NB4 (cell line): ENCODE data around the gene RYR2.

Source experiments
- DNase-seq: peaks from one replicate; pipeline ENCODE4 v3.0.0; 2010; ENCODE audit warnings: low read depth
- H3K4me3 ChIP-seq: one replicate; pipeline ENCODE4 v1.5.1; 2011; ENCODE audit warnings: mild to moderate bottlenecking, low read depth, low read length, moderate library complexity
- MYC ChIP-seq: IDR thresholded peaks from 2 replicates; pipeline ENCODE4 v1.6.1; 2011; ENCODE audit warnings: low read depth, low read length
- POLR2A ChIP-seq: IDR thresholded peaks from 2 replicates; pipeline ENCODE4 v1.6.1; 2011; ENCODE audit warnings: mild to moderate bottlenecking; ENCODE audit not compliant: insufficient read length; ENCODE audit errors: extremely low read depth
- TF ChIP-seq, protein P1 (sequence below): IDR thresholded peaks from 2 replicates; pipeline ENCODE4 v1.6.1; 2011; ENCODE audit warnings: low read depth, low read length
- TF ChIP-seq, protein P2 (sequence below): IDR thresholded peaks from one replicate; pipeline ENCODE4 v1.5.1; 2012; ENCODE audit warnings: low read depth, low read length

Gene RYR2

DNA sequence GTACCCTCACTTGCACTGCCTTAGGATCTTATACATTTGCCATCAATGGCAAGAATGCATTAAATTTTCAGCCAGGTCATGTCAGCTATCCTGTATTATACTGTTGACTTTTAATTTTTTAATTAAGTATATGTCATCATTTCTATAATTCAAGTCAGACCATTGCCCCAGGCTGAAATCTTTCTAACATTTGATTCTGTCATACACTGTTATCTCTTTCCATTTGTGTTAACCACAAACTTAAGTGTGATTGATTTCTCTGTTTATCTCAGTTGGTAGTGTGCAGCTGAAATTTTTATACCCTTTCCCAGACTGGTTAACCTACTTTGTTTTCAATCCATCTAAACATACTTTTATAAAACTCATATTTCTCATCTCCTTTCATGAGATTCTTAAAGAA, 695.5 kb downstream of the RYR2 start:
- DNase-seq = no peak
- TF ChIP-seq, protein P1, sequence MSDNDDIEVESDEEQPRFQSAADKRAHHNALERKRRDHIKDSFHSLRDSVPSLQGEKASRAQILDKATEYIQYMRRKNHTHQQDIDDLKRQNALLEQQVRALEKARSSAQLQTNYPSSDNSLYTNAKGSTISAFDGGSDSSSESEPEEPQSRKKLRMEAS = no peak
- TF ChIP-seq MYC = no peak
- TF ChIP-seq POLR2A = no peak
- TF ChIP-seq, protein P2, sequence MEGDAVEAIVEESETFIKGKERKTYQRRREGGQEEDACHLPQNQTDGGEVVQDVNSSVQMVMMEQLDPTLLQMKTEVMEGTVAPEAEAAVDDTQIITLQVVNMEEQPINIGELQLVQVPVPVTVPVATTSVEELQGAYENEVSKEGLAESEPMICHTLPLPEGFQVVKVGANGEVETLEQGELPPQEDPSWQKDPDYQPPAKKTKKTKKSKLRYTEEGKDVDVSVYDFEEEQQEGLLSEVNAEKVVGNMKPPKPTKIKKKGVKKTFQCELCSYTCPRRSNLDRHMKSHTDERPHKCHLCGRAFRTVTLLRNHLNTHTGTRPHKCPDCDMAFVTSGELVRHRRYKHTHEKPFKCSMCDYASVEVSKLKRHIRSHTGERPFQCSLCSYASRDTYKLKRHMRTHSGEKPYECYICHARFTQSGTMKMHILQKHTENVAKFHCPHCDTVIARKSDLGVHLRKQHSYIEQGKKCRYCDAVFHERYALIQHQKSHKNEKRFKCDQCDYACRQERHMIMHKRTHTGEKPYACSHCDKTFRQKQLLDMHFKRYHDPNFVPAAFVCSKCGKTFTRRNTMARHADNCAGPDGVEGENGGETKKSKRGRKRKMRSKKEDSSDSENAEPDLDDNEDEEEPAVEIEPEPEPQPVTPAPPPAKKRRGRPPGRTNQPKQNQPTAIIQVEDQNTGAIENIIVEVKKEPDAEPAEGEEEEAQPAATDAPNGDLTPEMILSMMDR = no peak
- H3K4me3 ChIP-seq = no peak overlapping the region

DNA sequence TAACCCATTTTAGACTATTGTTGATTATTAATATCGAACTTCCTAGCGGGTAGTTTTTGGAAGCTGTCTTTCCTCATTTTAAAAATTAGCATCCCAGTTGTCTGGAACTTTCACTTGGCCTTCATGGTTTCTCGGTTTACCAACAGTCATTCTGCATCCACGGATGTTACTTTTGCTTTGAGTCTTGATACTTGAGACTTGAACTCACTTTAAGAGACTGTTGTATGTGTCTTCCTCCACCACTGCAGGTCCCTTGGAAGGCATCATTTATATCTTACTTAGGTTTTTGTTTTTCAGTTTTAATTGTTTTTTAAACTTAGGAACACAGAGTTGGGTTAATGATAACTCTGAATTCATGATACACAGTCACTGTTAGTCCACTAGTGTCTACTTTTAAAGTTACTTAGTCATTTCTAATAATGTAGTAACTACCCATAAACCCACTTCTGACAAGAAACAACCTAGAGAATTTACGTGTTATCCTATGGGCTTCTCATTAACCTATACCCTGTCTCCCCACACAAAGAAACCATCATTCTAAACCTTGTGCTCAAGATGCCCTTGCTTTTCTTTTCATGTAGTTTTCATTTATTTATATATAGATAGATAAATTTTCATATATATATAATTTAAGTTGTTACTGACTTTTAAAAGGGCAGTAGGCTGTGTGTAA, 696.1 kb downstream of the RYR2 start:
- no peak overlapping the region for H3K4me3 ChIP-seq
- TF ChIP-seq, protein P1 = no peak
- TF ChIP-seq MYC (no peak), POLR2A (no peak)
- TF ChIP-seq, protein P2 = no peak
- DNase-seq = no peak

DNA sequence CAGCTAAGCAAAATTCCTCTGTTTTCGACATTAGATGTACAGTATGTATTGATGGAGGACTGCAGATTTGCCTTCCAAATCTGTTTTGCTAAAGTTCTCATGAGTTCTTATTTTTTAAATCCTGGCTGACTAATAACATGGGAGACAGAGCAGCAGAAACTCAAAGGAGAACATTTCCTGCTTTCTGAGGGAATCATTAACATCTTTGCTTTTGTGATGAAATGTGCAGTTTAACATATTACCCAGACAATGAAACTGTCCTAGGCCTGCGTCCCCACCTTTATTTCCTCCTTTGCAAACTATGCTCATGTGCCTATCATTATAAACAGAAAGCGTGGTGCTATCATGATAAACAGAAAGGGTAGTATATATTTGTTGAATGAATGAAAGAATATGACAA, 698.9 kb downstream of the RYR2 start:
- TF ChIP-seq, protein P1 = no peak
- no peak for TF ChIP-seq POLR2A
- TF ChIP-seq MYC = no peak
- TF ChIP-seq, protein P2 = no peak
- H3K4me3 ChIP-seq = no peak overlapping the region

DNA sequence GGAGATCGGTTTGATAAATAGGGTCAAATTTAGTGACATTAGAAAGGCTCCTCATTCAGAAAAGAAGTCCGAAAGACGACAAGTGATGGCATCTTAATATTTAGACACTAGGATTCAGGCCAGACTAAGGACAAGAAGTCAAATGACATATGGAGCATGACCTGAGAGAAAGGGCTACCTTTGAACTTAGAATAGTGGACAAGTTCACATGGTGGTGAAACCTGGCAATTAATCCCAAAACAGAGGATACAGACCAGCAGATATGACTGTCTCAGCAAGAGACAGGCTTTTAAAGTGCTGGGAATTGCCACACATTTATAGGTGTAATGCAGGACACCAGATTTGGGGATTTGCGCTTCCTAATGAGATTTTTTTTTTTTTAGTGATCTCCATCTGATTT, 703.6 kb downstream of the RYR2 start:
- no peak overlapping the region for H3K4me3 ChIP-seq
- no peak for DNase-seq
- no peak for TF ChIP-seq POLR2A
- TF ChIP-seq, protein P2 = no peak
- TF ChIP-seq MYC = no peak
- TF ChIP-seq, protein P1 = no peak

More for the DNA sequence above, 698.9 kb downstream of the RYR2 start:
- no peak for DNase-seq

DNA sequence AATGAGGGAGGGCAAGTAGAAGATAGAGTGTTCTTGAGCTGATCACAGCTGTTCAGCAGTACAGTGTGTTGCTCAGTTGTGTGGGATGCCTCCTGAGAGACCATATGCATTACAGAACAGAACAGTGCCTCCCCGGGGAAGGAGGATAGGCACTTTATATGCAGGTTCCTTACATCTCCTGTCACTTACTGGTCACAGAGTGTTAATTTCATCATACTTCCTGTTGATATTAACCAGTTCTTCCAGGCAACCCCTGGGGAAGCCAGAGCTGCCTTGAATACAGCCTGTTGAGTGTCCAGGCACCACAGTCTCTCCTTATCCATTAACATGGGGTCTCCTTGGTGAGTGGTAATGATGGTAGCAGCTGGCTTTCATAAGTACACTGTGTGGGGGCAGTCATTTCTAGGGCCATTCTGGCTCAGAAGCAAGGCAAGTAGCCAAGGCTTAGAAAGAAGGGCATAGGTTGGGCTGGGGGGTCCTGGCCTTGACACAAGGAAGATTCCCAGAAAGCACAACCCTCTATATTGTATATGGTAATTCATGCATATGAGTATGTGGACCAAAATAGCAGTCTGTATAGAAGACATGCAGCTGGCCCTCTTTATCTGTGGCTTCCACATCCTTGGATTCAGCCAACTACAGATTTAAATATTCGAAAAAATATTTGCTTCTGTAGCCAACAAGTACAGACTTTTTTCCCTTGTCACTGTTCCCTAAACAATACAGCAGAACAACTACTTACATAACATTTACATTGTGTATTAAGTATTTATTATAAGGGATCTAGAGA, 706.4 kb downstream of the RYR2 start:
- no peak overlapping the region for H3K4me3 ChIP-seq
- TF ChIP-seq, protein P2 = no peak
- TF ChIP-seq POLR2A (no peak), MYC (no peak)
- DNase-seq = peak; percentile 38

DNA sequence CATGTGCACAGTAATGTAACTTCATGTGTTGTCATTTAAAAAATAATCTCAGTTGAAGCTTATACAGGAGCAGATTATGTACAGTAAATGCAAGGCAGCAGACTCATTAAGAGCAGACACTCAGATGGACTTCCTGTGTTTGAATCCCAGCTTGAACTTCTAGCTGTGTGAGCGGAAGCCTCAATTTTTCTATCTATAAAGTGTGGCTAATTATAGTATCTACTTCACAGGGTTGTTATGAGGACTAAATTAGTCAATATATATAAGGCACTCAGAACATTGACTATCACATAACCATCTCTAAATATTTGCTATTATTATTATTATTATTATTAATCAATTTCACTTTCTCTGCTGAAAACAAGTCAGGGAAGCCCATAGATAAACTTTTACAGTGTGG, 707.1 kb downstream of the RYR2 start:
- DNase-seq = no peak
- H3K4me3 ChIP-seq = no peak overlapping the region
- TF ChIP-seq, protein P2 = no peak
- TF ChIP-seq MYC = no peak
- TF ChIP-seq POLR2A = no peak
- TF ChIP-seq, protein P1 = no peak
